OCI-LY7 (cell line): ENCODE data around the gene HSDL2. TPM values are rescaled to one million over a fixed set of nuclear protein-coding genes. Genes with fewer than 3 reads are reported as not detected.
"Not testable (repeated sequence)": the region's sequence is repeated elsewhere in the genome, so short reads cannot be mapped to it uniquely, and the experiment has no call there.

Source experiments
- BruUV-seq: library from RNA; stranded (reverse); fragments of 400-500 nt; replicated peaks from 2 replicates; lab custom pipeline; 2021; lab: Mats Ljungman, UMichigan
- CTCF ChIA-PET: fragments of 300-600 bp; sonication (Branson Sonifier 250); formaldehyde crosslinking; loops from one replicate; lab custom pipeline; 2022; ENCODE audit warnings: antibody characterized with exemption; ENCODE audit not compliant: unreplicated experiment; lab: Charles Lee
- POLR2A ChIA-PET: fragments of 300-600 bp; sonication (Branson Sonifier 250); formaldehyde crosslinking; loops from one replicate; lab custom pipeline; 2022; ENCODE audit warnings: antibody characterized with exemption; lab: Charles Lee
- DNase-seq: peaks from one replicate; pipeline ENCODE4 v3.0.0-alpha.2; 2015; ENCODE audit warnings: low spot score
- H2AFZ ChIP-seq: fragments of 200-600 bp; sonication (generic), shearing (Covaris generic); 2 replicates; pipeline ENCODE4 v1.6.1; 2014; ENCODE audit warnings: mild to moderate bottlenecking, antibody characterized with exemption, low read length, moderate library complexity
- H3K27ac ChIP-seq: fragments of 200-600 bp; sonication (generic); 2 replicates; pipeline ENCODE4 v1.5.1; 2014; ENCODE audit warnings: mixed run types, low read depth, mild to moderate bottlenecking, moderate library complexity, low read length, inconsistent platforms; ENCODE audit not compliant: poor library complexity, severe bottlenecking
- H3K36me3 ChIP-seq: fragments of 200-600 bp; sonication (generic); 2 replicates; pipeline ENCODE4 v1.6.1; 2014; ENCODE audit warnings: mild to moderate bottlenecking, antibody characterized with exemption, low read length, moderate library complexity, mixed read lengths; ENCODE audit not compliant: insufficient read depth
- H3K4me1 ChIP-seq: fragments of 200-600 bp; sonication (generic); 2 replicates; pipeline ENCODE4 v1.5.1; 2014; ENCODE audit warnings: mild to moderate bottlenecking, low read length; ENCODE audit not compliant: insufficient read depth, poor library complexity, severe bottlenecking
- H3K4me2 ChIP-seq: fragments of 200-600 bp; sonication (generic); 2 replicates; pipeline ENCODE4 v1.6.1; 2014; ENCODE audit warnings: mild to moderate bottlenecking, low read length
- H3K4me3 ChIP-seq: fragments of 200-600 bp; sonication (generic); 2 replicates; pipeline ENCODE4 v1.5.1; 2014; ENCODE audit warnings: mild to moderate bottlenecking, low read depth, low read length; ENCODE audit not compliant: poor library complexity, severe bottlenecking
- H3K79me2 ChIP-seq: fragments of 200-600 bp; sonication (generic); 2 replicates; pipeline ENCODE4 v1.6.1; 2016; ENCODE audit warnings: low read depth, mild to moderate bottlenecking, low read length, moderate library complexity, mixed read lengths; ENCODE audit not compliant: insufficient read depth
- H3K9me2 ChIP-seq: fragments of 200-600 bp; sonication (generic); 2 replicates; pipeline ENCODE4 v1.6.1; 2016; ENCODE audit warnings: mild to moderate bottlenecking, low read length, mixed read lengths; ENCODE audit not compliant: insufficient read depth
- H3K9me3 ChIP-seq: fragments of 200-600 bp; sonication (generic); 2 replicates; pipeline ENCODE4 v1.6.1; 2014; ENCODE audit warnings: mild to moderate bottlenecking, mixed run types, low read length, mixed read lengths
- H4K20me1 ChIP-seq: fragments of 200-600 bp; sonication (generic); 2 replicates; pipeline ENCODE4 v1.6.1; 2014; ENCODE audit warnings: mild to moderate bottlenecking, antibody characterized with exemption, low read length, moderate library complexity, mixed read lengths; ENCODE audit not compliant: insufficient read depth
- EZH2phosphoT487 ChIP-seq: fragments of 200-600 bp; sonication (generic); IDR thresholded peaks from 2 replicates; pipeline ENCODE4 v1.6.1; 2018; ENCODE audit warnings: low read depth, borderline replicate concordance, mild to moderate bottlenecking, mixed run types, antibody characterized with exemption, low read length, moderate library complexity, mixed read lengths
- intact Hi-C: fragments of 100-400 bp; cut with micrococcal nuclease; formaldehyde crosslinking; loops from one replicate; pipeline ENCODE4 v1.10.0; 2022; ENCODE audit not compliant: unreplicated experiment
- total RNA-seq, 2 experiments: library from RNA; depleted of rRNA in 1 of 2; stranded (reverse); fragments of >200 nt in 1 of 2; shearing (Covaris generic) in 1 of 2; gene quantifications; 2 replicates each; pipeline ENCODE4 v1.2.3, GENCODE V29; 2014 to 2022
- TF ChIP-seq, protein P1 (sequence below): fragments of 200-600 bp; sonication (generic); conservative IDR thresholded peaks from 2 replicates; pipeline ENCODE4 v1.5.1; 2014; ENCODE audit warnings: mild to moderate bottlenecking, antibody characterized with exemption, low read length, moderate library complexity, mixed read lengths

The HSDL2 gene
- total RNA-seq, 2 experiments from 2014 or later = 12.7 to 16.6 TPM

GRCh38 chr9:112371060-112371459, 8.8 kb upstream of the HSDL2 start:
- H3K9me3 ChIP-seq = 0 out of 2 replicates have a peak, but pooled peaks cover 6% of the 10 kb centered on the region
- no peaks in the 10 kb centered on the region for H3K79me2 ChIP-seq
- H3K36me3 ChIP-seq = no peaks in the 10 kb centered on the region
- no peaks in the 10 kb centered on the region for H3K4me1 ChIP-seq
- no TSS peak for BruUV-seq
- DNase-seq = no peak
- no peak overlapping the region for H3K4me2 ChIP-seq
- H3K27ac ChIP-seq = no peak overlapping the region
- H3K9me2 ChIP-seq = no peaks in the 10 kb centered on the region
- intact Hi-C loops = no loop called here
- H2AFZ ChIP-seq = no peak overlapping the region
- CTCF ChIA-PET = no interaction called here
- TF ChIP-seq, protein P1, sequence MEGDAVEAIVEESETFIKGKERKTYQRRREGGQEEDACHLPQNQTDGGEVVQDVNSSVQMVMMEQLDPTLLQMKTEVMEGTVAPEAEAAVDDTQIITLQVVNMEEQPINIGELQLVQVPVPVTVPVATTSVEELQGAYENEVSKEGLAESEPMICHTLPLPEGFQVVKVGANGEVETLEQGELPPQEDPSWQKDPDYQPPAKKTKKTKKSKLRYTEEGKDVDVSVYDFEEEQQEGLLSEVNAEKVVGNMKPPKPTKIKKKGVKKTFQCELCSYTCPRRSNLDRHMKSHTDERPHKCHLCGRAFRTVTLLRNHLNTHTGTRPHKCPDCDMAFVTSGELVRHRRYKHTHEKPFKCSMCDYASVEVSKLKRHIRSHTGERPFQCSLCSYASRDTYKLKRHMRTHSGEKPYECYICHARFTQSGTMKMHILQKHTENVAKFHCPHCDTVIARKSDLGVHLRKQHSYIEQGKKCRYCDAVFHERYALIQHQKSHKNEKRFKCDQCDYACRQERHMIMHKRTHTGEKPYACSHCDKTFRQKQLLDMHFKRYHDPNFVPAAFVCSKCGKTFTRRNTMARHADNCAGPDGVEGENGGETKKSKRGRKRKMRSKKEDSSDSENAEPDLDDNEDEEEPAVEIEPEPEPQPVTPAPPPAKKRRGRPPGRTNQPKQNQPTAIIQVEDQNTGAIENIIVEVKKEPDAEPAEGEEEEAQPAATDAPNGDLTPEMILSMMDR = no peak
- TF ChIP-seq EZH2phosphoT487 = no peak
- no peaks in the 10 kb centered on the region for H4K20me1 ChIP-seq
- POLR2A ChIA-PET = interaction anchor here (0.6 to 2.5 kb wide), 2 partner anchors 208 to 289 kb away, joined by 5 to 8 read pairs; no protein-coding TSS in a partner anchor
- H3K4me3 ChIP-seq = no peak overlapping the region

DNA sequence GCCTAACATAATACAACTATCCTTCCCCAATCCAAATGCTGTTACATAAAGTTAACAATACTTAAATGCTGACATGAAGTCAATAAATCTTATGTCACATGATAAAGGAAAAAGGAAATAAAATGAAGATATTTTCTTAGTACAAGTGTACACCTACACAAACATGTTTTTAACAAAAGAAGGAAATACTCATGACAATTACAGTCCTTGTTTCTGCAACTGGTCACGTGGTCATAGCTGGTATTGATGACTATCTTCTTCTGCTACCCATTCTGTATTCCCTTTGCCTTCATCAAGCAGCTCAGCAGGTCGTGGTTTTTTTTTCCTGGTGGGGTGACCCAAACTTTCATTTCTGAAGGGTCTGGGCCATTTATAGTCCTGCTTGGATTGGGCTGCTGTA, 6.2 kb upstream of the HSDL2 start:
- DNase-seq, H3K79me2 ChIP-seq, H4K20me1 ChIP-seq, H3K4me3 ChIP-seq, CTCF ChIA-PET, BruUV-seq, H2AFZ ChIP-seq, H3K9me3 ChIP-seq, POLR2A ChIA-PET, H3K27ac ChIP-seq, H3K36me3 ChIP-seq, H3K4me2 ChIP-seq, intact Hi-C loops, H3K9me2 ChIP-seq: not testable (repeated sequence)
- H3K4me1 ChIP-seq = peaks cover 15% of the 10 kb centered on the region

GRCh38 chr9:112374232-112374631, 5.7 kb upstream of the HSDL2 start:
- intact Hi-C loops, CTCF ChIA-PET: not testable (repeated sequence)

GRCh38 chr9:112375361-112375760, 4.5 kb upstream of the HSDL2 start:
- intact Hi-C loops = loop anchor here (5.0 kb wide), 1 partner anchor 432 kb away; no protein-coding TSS in a partner anchor
- Histone ChIP-seq H3K4me3 (no peak overlapping the region), H3K4me1 (peaks cover 16% of the 10 kb centered on the region), H2AFZ (no peak overlapping the region), H3K9me3 (no peaks in the 10 kb centered on the region), H3K79me2 (peaks cover under 1% of the 10 kb centered on the region; the same call in 1 of the 2 replicates), H3K9me2 (no peaks in the 10 kb centered on the region), H3K36me3 (no peaks in the 10 kb centered on the region), H4K20me1 (no peaks in the 10 kb centered on the region), H3K4me2 (no peak overlapping the region), H3K27ac (no peak overlapping the region)
- no peak for DNase-seq
- BruUV-seq = no TSS peak
- POLR2A ChIA-PET = no interaction called here
- TF ChIP-seq, protein P1 = no peak
- TF ChIP-seq EZH2phosphoT487 = no peak
- CTCF ChIA-PET = no interaction called here

More at GRCh38 chr9:112374232-112374631, 5.7 kb upstream of the HSDL2 start:
- peaks cover 16% of the 10 kb centered on the region for H3K4me1 ChIP-seq
- H3K27ac ChIP-seq, DNase-seq, H2AFZ ChIP-seq, H3K4me3 ChIP-seq, H3K9me3 ChIP-seq, BruUV-seq, H4K20me1 ChIP-seq, H3K4me2 ChIP-seq, POLR2A ChIA-PET, H3K9me2 ChIP-seq, H3K79me2 ChIP-seq, H3K36me3 ChIP-seq: not testable (repeated sequence)
